Common myeloid progenitor, CD34-positive (primary cell): ENCODE results near the gene SGCE. TPM values are rescaled to one million over a fixed set of nuclear protein-coding genes. Genes with fewer than 3 reads are reported as not detected.
A peak's percentile ranks its signal among the peaks of the same experiment; 100 is the strongest.
"Not testable (repeated sequence)": the region's sequence is repeated elsewhere in the genome, so short reads cannot be mapped to it uniquely, and the experiment has no call there.

ENCODE experiments used
- CTCF ChIA-PET: fragments of 350-600 bp; sonication (Branson Sonifier 250); formaldehyde crosslinking; loops from one replicate; lab custom pipeline; 2021; ENCODE audit warnings: antibody characterized with exemption; lab: Charles Lee
- POLR2A ChIA-PET: fragments of 350-600 bp; sonication (Branson Sonifier 250); formaldehyde crosslinking; loops from one replicate; lab custom pipeline; 2021; ENCODE audit warnings: antibody characterized with exemption; lab: Charles Lee
- DNase-seq, 3 donors: peaks; one replicate each; pipeline versions ENCODE4 v3.0.0 to v3.0.0-alpha.2; 2013
- H3K27ac ChIP-seq, 2 experiments: 1 replicate in 1 of 2; 2 replicates in 1 of 2; pipeline ENCODE4 v1.7.0; 2013; ENCODE audit warnings: inconsistent platforms in 2 of 2, low read length in 2 of 2, mild to moderate bottlenecking in 2 of 2, low read depth in 1 of 2, moderate library complexity in 1 of 2; ENCODE audit not compliant: severe bottlenecking in 2 of 2, insufficient read depth in 1 of 2, poor library complexity in 1 of 2
- H3K27me3 ChIP-seq, 5 experiments: replicated peaks in 2 of 5; 1 replicate in 3 of 5; 2 replicates in 2 of 5; pipeline versions ENCODE4 v1.6.1 to v1.7.0; 2013; ENCODE audit warnings: low read length in 4 of 5, mild to moderate bottlenecking in 2 of 5, moderate library complexity in 2 of 5, inconsistent platforms in 1 of 5; ENCODE audit not compliant: insufficient read depth in 5 of 5, control insufficient read depth in 4 of 5
- H3K36me3 ChIP-seq, 4 experiments: 1 replicate in 2 of 4; 2 replicates in 2 of 4; pipeline versions ENCODE4 v1.6.1 to v1.7.0; 2013; ENCODE audit warnings: low read length in 3 of 4, control low read depth in 1 of 4, mild to moderate bottlenecking in 1 of 4; ENCODE audit not compliant: control insufficient read depth in 4 of 4, insufficient read depth in 4 of 4
- H3K4me1 ChIP-seq, 4 experiments: 1 replicate in 3 of 4; 2 replicates in 1 of 4; pipeline versions ENCODE4 v1.6.1 to v1.7.1; 2013; ENCODE audit warnings: low read length in 3 of 4, mild to moderate bottlenecking in 3 of 4, control low read depth in 1 of 4, inconsistent platforms in 1 of 4, moderate library complexity in 1 of 4; ENCODE audit not compliant: control insufficient read depth in 4 of 4, insufficient read depth in 4 of 4; ENCODE audit errors: control extremely low read depth in 1 of 4
- H3K4me3 ChIP-seq, 7 experiments: 1 replicate in 4 of 7; 2 replicates in 3 of 7; pipeline versions ENCODE4 v1.5.1 to v1.7.0; 2013; ENCODE audit warnings: mild to moderate bottlenecking in 7 of 7, low read length in 6 of 7, moderate library complexity in 6 of 7, inconsistent platforms in 2 of 7, low read depth in 2 of 7, control low read depth in 1 of 7; ENCODE audit not compliant: insufficient read depth in 4 of 7, control insufficient read depth in 1 of 7; ENCODE audit errors: extremely low read depth in 1 of 7
- H3K9me3 ChIP-seq, 5 experiments: 1 replicate in 4 of 5; 2 replicates in 1 of 5; pipeline versions ENCODE4 v1.6.1 to v1.7.1; 2013; ENCODE audit warnings: low read length in 4 of 5, mild to moderate bottlenecking in 2 of 5, inconsistent platforms in 1 of 5, low read depth in 1 of 5, moderate library complexity in 1 of 5; ENCODE audit not compliant: control insufficient read depth in 4 of 5, insufficient read depth in 2 of 5; ENCODE audit errors: control extremely low read depth in 1 of 5
- WGBS: methylation state at CpG from one replicate; pipeline ENCODE4 v1.1.5; 2013; ENCODE audit not compliant: insufficient coverage; 5-methylcytosine and 5-hydroxymethylcytosine counted together
- polyA plus RNA-seq: library from polyadenylated mRNA; unstranded; fragments of 120-200 nt; gene quantifications from one replicate; pipeline ENCODE4 v1.2.1, GENCODE V29; 2013

Gene SGCE
- polyA plus RNA-seq, result 0.48 TPM

- DNase-seq, result peak; percentile 44 to 59 (median 59)
- H3K9me3 ChIP-seq, result peaks cover 0 to 7% (median 5%) of the 10 kb centered on the region in 5 experiments
- H3K4me1 ChIP-seq, result peaks cover 0 to 32% (median 28%) of the 10 kb centered on the region in 4 experiments
- H3K4me3 ChIP-seq, result peak within 1 kb of the TSS in 6 of 7 experiments; percentile 35 to 72 (median 54)
- CTCF ChIA-PET, result interaction anchor here (1.2 to 1.6 kb wide), 3 partner anchors 9 to 207 kb away, joined by 3 read pairs; no protein-coding TSS in a partner anchor
- peaks cover 14 to 58% (median 16%) of the 10 kb centered on the region in 5 experiments for H3K27me3 ChIP-seq
- no peaks in the 10 kb centered on the region for H3K36me3 ChIP-seq
- no peak within 1 kb of the TSS for H3K27ac ChIP-seq
- POLR2A ChIA-PET, result no interaction called here
- 31% methylated on average over 48 of the region's 63 CpGs for whole genome bisulfite sequencing
Observed at GRCh38 chr7:94655848-94656657, at the start of gene SGCE. TSS of gene SGCE (minus strand) at chr7:94656133. CDS start at chr7:94656098, 35 bp downstream.

DNA sequence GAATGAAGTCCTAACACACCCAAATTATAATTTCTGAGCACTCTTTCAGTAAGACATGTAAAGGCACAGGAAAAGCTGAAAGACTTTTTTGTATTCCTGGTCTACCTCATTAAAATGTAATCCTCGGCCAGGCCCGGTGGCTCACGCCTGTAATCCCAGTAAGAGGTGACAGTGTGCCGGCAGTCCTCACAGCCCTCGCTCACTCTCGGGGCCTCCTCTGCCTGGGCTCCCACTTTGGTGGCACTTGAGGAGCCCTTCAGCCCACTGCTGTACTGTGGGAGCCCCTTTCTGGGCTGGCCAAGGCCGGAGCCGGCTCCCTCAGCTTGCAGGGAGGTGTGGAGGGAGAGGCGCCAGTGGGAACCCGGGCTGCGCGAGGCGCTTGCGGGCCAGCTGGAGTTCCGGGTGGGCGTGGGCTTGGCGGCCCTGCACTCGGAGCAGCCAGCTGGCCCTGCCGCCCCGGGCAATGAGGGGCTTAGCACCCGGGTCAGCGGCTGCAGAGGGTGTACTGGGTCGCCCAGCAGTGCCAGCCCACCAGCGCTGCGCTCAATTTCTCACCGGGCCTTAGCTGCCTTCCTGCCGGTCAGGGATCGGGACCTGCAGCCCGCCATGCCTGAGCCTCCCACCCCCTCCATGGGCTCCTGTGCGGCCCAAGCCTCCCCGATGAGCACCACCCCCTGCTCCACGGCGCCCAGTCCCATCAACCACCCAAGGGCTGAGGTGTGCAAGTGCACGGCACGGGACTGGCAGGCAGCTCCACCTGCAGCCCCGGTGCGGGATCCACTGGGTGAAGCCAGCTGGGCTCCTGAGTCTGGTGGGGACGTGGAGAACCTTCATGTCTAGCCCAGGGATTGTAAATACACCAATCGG is 49.5 kb upstream of the SGCE start:
- CTCF ChIA-PET, result interaction anchor here (0.5 kb wide), 1 partner anchor 589 kb away, joined by 3 read pairs; no protein-coding TSS in a partner anchor
- H3K9me3 ChIP-seq, H3K27me3 ChIP-seq, H3K4me3 ChIP-seq, DNase-seq, H3K4me1 ChIP-seq, H3K36me3 ChIP-seq, POLR2A ChIA-PET, H3K27ac ChIP-seq: not testable (repeated sequence)
- 97% methylated on average over 19 of the region's 39 CpGs for WGBS

DNA sequence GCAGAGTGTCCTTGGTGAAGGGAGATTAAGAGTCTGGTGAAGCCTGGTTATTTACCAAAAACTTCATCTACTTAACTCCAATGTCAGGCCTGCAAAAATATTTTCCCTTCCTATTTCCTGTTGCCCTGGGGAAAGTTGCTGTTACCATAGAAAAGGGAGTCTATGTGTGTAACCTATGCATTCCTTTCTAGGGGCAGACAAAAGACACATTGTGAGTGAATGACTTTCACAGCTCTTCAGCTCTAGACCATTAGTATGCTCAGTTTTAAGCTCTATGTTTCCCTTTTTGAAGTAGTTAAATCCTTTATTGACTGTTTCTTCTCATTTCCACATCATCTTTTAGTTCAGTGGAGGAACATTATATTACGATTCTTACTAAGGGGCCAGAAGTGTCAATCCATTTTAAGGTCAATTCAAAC is 45.6 kb upstream of the SGCE start:
- peaks cover 0 to 1% (median 0%) of the 10 kb centered on the region in 5 experiments for H3K9me3 ChIP-seq
- WGBS, result no CpG with 5 or more reads among the region's 1 CpG
- no peak overlapping the region for H3K27ac ChIP-seq
- ChIA-PET CTCF (no interaction called here), POLR2A (no interaction called here)
- H3K36me3 ChIP-seq, result no peaks in the 10 kb centered on the region
- H3K4me1 ChIP-seq, result no peaks in the 10 kb centered on the region
- DNase-seq, result no peak
- no peaks in the 10 kb centered on the region for H3K27me3 ChIP-seq
- H3K4me3 ChIP-seq, result no peak overlapping the region

DNA sequence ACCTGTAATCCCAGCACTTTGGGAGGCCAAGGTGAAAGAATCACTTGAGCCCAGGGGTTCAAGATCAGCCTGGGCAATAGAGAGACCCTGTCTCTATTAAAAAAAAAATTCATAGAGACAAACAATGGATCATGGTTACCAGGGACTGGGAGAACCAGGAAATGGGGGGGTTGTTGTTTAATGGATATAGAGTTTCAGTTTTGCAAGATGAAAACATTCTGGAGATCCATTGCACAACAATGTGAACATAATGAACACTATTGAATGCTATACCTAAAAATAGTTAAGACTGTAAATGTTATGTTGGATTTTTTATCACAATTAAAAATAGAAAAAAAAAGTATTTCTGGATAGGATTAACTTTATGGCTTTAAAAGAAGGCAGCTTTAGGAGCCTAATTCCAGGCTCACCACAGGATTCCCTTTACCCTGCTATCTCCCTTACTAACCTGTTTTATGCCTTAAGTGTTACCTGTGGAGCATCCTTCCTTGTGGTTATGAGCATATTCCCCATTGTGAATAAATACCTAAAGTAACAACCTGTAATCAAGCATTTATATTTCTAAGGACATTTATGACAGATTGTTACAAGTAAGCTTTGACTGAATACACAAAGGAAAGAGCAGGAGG is 45.1 kb upstream of the SGCE start:
- H3K27me3 ChIP-seq, result no peaks in the 10 kb centered on the region
- no peak overlapping the region for H3K27ac ChIP-seq
- DNase-seq, result no peak
- no peaks in the 10 kb centered on the region for H3K36me3 ChIP-seq
- H3K4me1 ChIP-seq, result no peaks in the 10 kb centered on the region
- H3K9me3 ChIP-seq, result peaks cover 0 to 1% (median 0%) of the 10 kb centered on the region in 5 experiments
- ChIA-PET POLR2A (no interaction called here), CTCF (no interaction called here)
- no peak overlapping the region for H3K4me3 ChIP-seq

DNA sequence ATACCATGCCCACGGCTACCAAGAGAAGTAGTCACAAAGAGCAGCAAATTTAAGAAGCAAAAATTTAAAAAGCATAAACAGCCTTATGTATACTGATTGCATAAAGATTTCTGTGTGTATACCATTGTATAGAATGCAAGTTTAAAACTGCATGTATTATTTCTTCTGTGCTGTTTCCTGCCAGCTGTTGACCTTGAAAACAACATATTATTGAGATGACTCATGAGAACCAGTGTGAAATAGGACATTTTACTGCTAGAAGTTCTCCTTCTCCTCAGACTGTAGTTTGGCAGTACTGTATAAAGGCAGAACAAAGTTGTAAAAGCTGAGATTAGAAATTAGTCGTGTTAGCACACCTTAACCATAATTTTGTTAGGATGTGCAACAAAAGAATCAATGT is 42.3 kb upstream of the SGCE start:
- ChIA-PET CTCF (no interaction called here), POLR2A (no interaction called here)
- DNase-seq, result no peak
- Histone ChIP-seq H3K9me3 (no peaks in the 10 kb centered on the region), H3K36me3 (no peaks in the 10 kb centered on the region), H3K4me3 (no peak overlapping the region), H3K4me1 (no peaks in the 10 kb centered on the region), H3K27ac (no peak overlapping the region), H3K27me3 (no peaks in the 10 kb centered on the region)
- WGBS, result no CpG with 5 or more reads among the region's 2 CpGs

DNA sequence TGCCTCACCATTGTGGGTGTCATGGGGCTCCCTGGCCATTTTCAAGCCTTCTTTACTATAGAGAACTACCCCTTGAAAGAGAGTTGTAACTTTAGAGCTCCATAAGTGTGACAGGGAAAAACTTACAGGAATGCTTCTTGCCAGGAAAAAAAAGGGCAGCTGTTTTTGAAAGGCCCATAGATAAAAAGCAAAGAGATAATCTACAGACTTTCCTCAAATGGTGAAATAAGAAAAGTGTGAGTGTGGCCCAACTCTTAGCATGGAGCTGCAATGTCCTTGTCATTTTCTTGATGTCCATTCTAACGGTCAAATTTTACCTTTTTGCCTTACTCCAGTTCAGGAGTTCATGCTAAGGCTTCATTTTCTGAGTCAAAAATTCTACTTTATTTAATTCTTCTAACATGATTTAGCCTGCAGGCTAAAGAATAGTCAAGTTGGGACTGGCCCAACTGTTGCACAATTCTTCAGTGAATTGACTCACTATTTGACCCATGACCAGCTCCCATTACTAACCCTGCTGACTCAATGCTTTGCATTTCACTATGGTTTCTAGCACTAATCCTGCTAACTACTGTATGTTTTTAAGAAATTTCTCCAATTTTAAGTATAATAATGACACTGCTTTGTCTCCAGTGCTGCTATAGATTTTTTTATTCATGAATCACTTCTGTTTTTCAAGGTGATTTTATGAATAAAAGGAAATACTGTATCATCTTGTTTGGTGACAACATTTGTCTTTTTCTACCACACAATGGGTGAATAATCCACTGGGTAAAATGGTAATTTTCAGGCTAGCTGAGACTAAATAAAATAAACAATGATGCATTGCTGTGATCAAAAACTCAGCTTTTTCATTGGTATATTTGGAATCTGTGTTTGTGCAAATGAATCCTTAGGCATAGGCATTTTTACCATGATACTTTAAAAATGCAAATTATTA is 41.4 kb upstream of the SGCE start:
- Histone ChIP-seq H3K27me3 (no peaks in the 10 kb centered on the region), H3K27ac (no peak overlapping the region), H3K36me3 (no peaks in the 10 kb centered on the region), H3K4me1 (no peaks in the 10 kb centered on the region), H3K4me3 (no peak overlapping the region), H3K9me3 (no peaks in the 10 kb centered on the region)
- POLR2A ChIA-PET, result no interaction called here
- CTCF ChIA-PET, result no interaction called here
- peak in 1 of 3 donors; percentile 0 for DNase-seq
- WGBS, result 100% methylated on average over 1 of the region's 1 CpG
